RWPE1 (cell line): ENCODE measurements around the gene TBRG4.

ENCODE experiments used
- CTCF ChIA-PET: fragments of 350-600 bp; sonication (Branson Sonifier 250); formaldehyde crosslinking; extraction: SDS; loops from one replicate; lab custom pipeline; 2021; lab: Yijun Ruan, JAX
- POLR2A ChIA-PET: fragments of 400-600 bp; formaldehyde crosslinking; extraction: SDS; loops from one replicate; lab custom pipeline; 2020; ENCODE audit warnings: antibody characterized with exemption; ENCODE audit not compliant: low non-redundant PET; lab: Yijun Ruan, JAX
- DNase-seq: peaks from one replicate; pipeline ENCODE4 v3.0.0; 2012; ENCODE audit warnings: low spot score
- H3K27ac ChIP-seq: fragments of 450-650 bp; 2 replicates; pipeline ENCODE4 v1.5.1; 2017
- CTCF ChIP-seq: fragments of 450-650 bp; conservative IDR thresholded peaks from 2 replicates; pipeline ENCODE4 v1.5.1; 2017; ENCODE audit warnings: low read depth, mild to moderate bottlenecking

The TBRG4 gene

GRCh38 chr7:45082031-45082830 is 29.3 kb downstream of the TBRG4 start:
- TF ChIP-seq CTCF: no peak
- no peak for DNase-seq
- CTCF ChIA-PET: no interaction called here
- POLR2A ChIA-PET: no interaction called here
- peak overlapping the region; percentile 69 for H3K27ac ChIP-seq

- ChIA-PET CTCF (no interaction called here), POLR2A (no interaction called here)
- TF ChIP-seq CTCF: no peak
- DNase-seq: no peak
- H3K27ac ChIP-seq: peak overlapping the region; percentile 69
Measured at GRCh38 chr7:45081670-45081974, 29.9 kb downstream of the TBRG4 start.

- POLR2A ChIA-PET: no interaction called here
- TF ChIP-seq CTCF: no peak
- peak overlapping the region; percentile 69; the same call in 1 of the 2 replicates for H3K27ac ChIP-seq
- CTCF ChIA-PET: no interaction called here
- DNase-seq: no peak
Measured at GRCh38 chr7:45080958-45081669, 30.4 kb downstream of the TBRG4 start.

GRCh38 chr7:45080265-45080957 is 31.1 kb downstream of the TBRG4 start:
- H3K27ac ChIP-seq: peak overlapping the region; percentile 69; the same call in 1 of the 2 replicates
- ChIA-PET POLR2A (no interaction called here), CTCF (no interaction called here)
- no peak for TF ChIP-seq CTCF
- no peak for DNase-seq

- POLR2A ChIA-PET: no interaction called here
- peak overlapping the region; percentile 27 for H3K27ac ChIP-seq
- DNase-seq: no peak
- CTCF ChIA-PET: no interaction called here
- TF ChIP-seq CTCF: no peak
Measured at GRCh38 chr7:45078125-45078681, 33.3 kb downstream of the TBRG4 start.

GRCh38 chr7:45077579-45077978 is 33.9 kb downstream of the TBRG4 start:
- ChIA-PET CTCF (no interaction called here), POLR2A (no interaction called here)
- H3K27ac ChIP-seq: peak overlapping the region; percentile 27
- no peak for DNase-seq
- no peak for TF ChIP-seq CTCF
